Mesothelial cell of epicardium (in vitro differentiated cells): ENCODE results near the gene MRPL20. TPM values are rescaled to one million over a fixed set of nuclear protein-coding genes. Genes with fewer than 3 reads are reported as not detected.
A peak's percentile ranks its signal among the peaks of the same experiment; 100 is the strongest.

ENCODE experiments used
- DNase-seq, 2 experiments: peaks; one replicate each; pipeline ENCODE4 v3.0.0; 2021; ENCODE audit warnings: low spot score in 2 of 2; ENCODE audit not compliant: unreplicated experiment in 2 of 2
- H3K27ac Mint-ChIP-seq: 2 replicates; pipeline ENCODE4 v1.8.0; 2021; ENCODE audit warnings: mixed read lengths
- H3K27me3 Mint-ChIP-seq: 2 replicates; pipeline ENCODE4 v1.8.0; 2021; ENCODE audit warnings: low read depth, mixed read lengths
- H3K36me3 Mint-ChIP-seq: 2 replicates; pipeline ENCODE4 v1.8.0; 2021; ENCODE audit warnings: mixed read lengths
- H3K4me1 Mint-ChIP-seq: 2 replicates; pipeline ENCODE4 v1.8.0; 2021; ENCODE audit warnings: mixed read lengths
- H3K4me3 Mint-ChIP-seq: 2 replicates; pipeline ENCODE4 v1.8.0; 2021; ENCODE audit warnings: mild to moderate bottlenecking, moderate library complexity, mixed read lengths
- H3K9me3 Mint-ChIP-seq: 2 replicates; pipeline ENCODE4 v1.8.0; 2021; ENCODE audit warnings: mixed read lengths
- CTCF ChIP-seq: fragments of 200-600 bp; sonication (generic); IDR thresholded peaks from one replicate; pipeline ENCODE4 v1.5.0; 2021; ENCODE audit warnings: antibody characterized with exemption; ENCODE audit not compliant: unreplicated experiment
- total RNA-seq: library from RNA; stranded (reverse); gene quantifications from 3 replicates; pipeline ENCODE4 v1.2.1, GENCODE V29; 2021

MRPL20 gene
- total RNA-seq, 1 donor from 2014 or later: 94.7 TPM

GRCh38 chr1:1353389-1354151 is 53.5 kb downstream of the MRPL20 start:
- peak overlapping the region; percentile 15 for H3K4me3 Mint-ChIP-seq
- peaks cover 25% of the 10 kb centered on the region for H3K4me1 Mint-ChIP-seq
- DNase-seq: no peak
- peaks cover 4% of the 10 kb centered on the region for H3K27me3 Mint-ChIP-seq
- no peak overlapping the region for H3K27ac Mint-ChIP-seq
- H3K9me3 Mint-ChIP-seq: no peaks in the 10 kb centered on the region
- TF ChIP-seq CTCF: no peak
- peaks cover 2% of the 10 kb centered on the region for H3K36me3 Mint-ChIP-seq

GRCh38 chr1:1352786-1353388 is 54.2 kb downstream of the MRPL20 start:
- peak overlapping the region; percentile 60 for H3K4me3 Mint-ChIP-seq
- no peak for DNase-seq
- H3K4me1 Mint-ChIP-seq: peaks cover 21% of the 10 kb centered on the region
- no peak for TF ChIP-seq CTCF
- H3K27ac Mint-ChIP-seq: peak overlapping the region; percentile 50
- no peaks in the 10 kb centered on the region for H3K9me3 Mint-ChIP-seq
- peaks cover 4% of the 10 kb centered on the region for H3K27me3 Mint-ChIP-seq
- H3K36me3 Mint-ChIP-seq: peaks cover 2% of the 10 kb centered on the region

Other genes starting within 250 kb of the MRPL20 start
- 0.32 to 0.47 TPM in 2 of 3 replicates, not detected in the other for gene TTLL10, start 233.4 kb downstream of the MRPL20 start, total RNA-seq
- 0.51 to 1.2 TPM (median 0.93 TPM) in 3 replicates for gene TNFRSF18, start 200.7 kb downstream of the MRPL20 start, total RNA-seq
- gene TNFRSF4, start 193.1 kb downstream of the MRPL20 start, total RNA-seq: 0.18 to 0.34 TPM (median 0.29 TPM) in 3 replicates
- gene SDF4, start 175.3 kb downstream of the MRPL20 start, total RNA-seq: 103 to 110 TPM (median 108 TPM) in 3 replicates
- 32.1 to 34.1 TPM (median 33.4 TPM) in 3 replicates for gene B3GALT6, start 175.1 kb downstream of the MRPL20 start, total RNA-seq
- gene C1QTNF12, start 160.6 kb downstream of the MRPL20 start, total RNA-seq: 10.2 to 12.2 TPM (median 10.4 TPM) in 3 replicates
- 67.3 to 76.6 TPM (median 75.7 TPM) in 3 replicates for gene UBE2J2, start 133.4 kb downstream of the MRPL20 start, total RNA-seq
- 16.0 to 17.5 TPM (median 16.8 TPM) in 3 replicates for gene SCNN1D, start 126.9 kb downstream of the MRPL20 start, total RNA-seq
- 85.5 to 97.3 TPM (median 91.0 TPM) in 3 replicates for gene ACAP3, start 99.4 kb downstream of the MRPL20 start, total RNA-seq
- 12.7 to 14.5 TPM (median 14.2 TPM) in 3 replicates for gene PUSL1, start 98.7 kb downstream of the MRPL20 start, total RNA-seq
- 163 to 165 TPM (median 165 TPM) in 3 replicates for gene INTS11, start 82.6 kb downstream of the MRPL20 start, total RNA-seq
- gene CPTP, start 82.5 kb downstream of the MRPL20 start, total RNA-seq: 17.8 to 19.3 TPM (median 18.5 TPM) in 3 replicates
- 0.98 to 1.0 TPM (median 1.00 TPM) in 3 replicates for gene TAS1R3, start 76.0 kb downstream of the MRPL20 start, total RNA-seq
- 54.5 to 58.5 TPM (median 54.7 TPM) in 3 replicates for gene DVL1, start 57.9 kb downstream of the MRPL20 start, total RNA-seq
- gene MXRA8, start 48.7 kb downstream of the MRPL20 start, total RNA-seq: 157 to 163 TPM (median 161 TPM) in 3 replicates
- 75.5 to 78.6 TPM (median 78.3 TPM) in 3 replicates for gene AURKAIP1, start 32.1 kb downstream of the MRPL20 start, total RNA-seq
- 396 to 423 TPM (median 405 TPM) in 3 replicates for gene CCNL2, start 8.0 kb downstream of the MRPL20 start, total RNA-seq
- gene ANKRD65, start 14.0 kb upstream of the MRPL20 start, total RNA-seq: 10.9 to 12.3 TPM (median 11.3 TPM) in 3 replicates
- gene VWA1, start 28.4 kb upstream of the MRPL20 start, total RNA-seq: 57.0 to 59.1 TPM (median 57.7 TPM) in 3 replicates
- gene ATAD3C, start 42.4 kb upstream of the MRPL20 start, total RNA-seq: 2.2 to 3.9 TPM (median 2.9 TPM) in 3 replicates
- 38.5 to 43.6 TPM (median 39.2 TPM) in 3 replicates for gene ATAD3B, start 64.5 kb upstream of the MRPL20 start, total RNA-seq
- 31.8 to 35.4 TPM (median 35.3 TPM) in 3 replicates for gene ATAD3A, start 104.9 kb upstream of the MRPL20 start, total RNA-seq
- gene TMEM240, start 133.3 kb upstream of the MRPL20 start, total RNA-seq: 16.7 to 18.3 TPM (median 17.3 TPM) in 3 replicates
- 97.2 to 98.8 TPM (median 97.4 TPM) in 3 replicates for gene SSU72, start 167.6 kb upstream of the MRPL20 start, total RNA-seq
- 5.4 to 6.2 TPM (median 5.4 TPM) in 3 replicates for gene FNDC10, start 192.8 kb upstream of the MRPL20 start, total RNA-seq
- gene MIB2, start 208.2 kb upstream of the MRPL20 start, total RNA-seq: 110 to 117 TPM (median 112 TPM) in 3 replicates
- 63.8 to 70.3 TPM (median 65.4 TPM) in 3 replicates for gene MMP23B, start 224.9 kb upstream of the MRPL20 start, total RNA-seq